ENCODE results near the gene PTDSS2. TPM values are rescaled to one million over a fixed set of nuclear protein-coding genes. Genes with fewer than 3 reads are reported as not detected.

The PTDSS2 gene
- total and polyA plus RNA-seq, 2 experiments from 2014 or later, result 22.7 to 145 TPM

DNA sequence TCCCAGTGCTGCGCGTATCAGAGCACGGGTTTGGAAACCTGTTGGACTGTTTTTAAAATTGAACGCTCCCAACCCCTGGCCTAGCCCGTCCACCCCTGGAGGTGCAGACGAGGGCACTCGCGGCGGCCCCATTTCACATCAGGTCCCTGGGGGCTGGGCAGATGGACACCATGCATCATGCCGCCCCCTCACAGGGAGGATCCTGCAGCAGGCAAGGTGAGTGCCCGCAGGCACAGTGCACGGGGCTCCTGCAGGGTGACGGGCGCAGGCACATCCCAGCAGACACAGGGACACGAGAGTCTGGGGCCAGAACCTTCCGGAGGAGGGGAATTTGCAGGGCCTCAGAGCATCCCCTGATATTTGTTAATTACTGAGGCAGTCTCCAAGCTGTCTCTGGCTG is 15.6 kb upstream of the PTDSS2 start:
- H3K4me2 ChIP-seq, result no peak overlapping the region
- DNase-seq (ENCODE audit: low spot score) (no peak), ATAC-seq (no peak)
- H3F3A ChIP-seq (replicated peaks; ENCODE audit: low read depth), result 0 out of 2 replicates have a peak, but pooled peaks cover under 1% of the 10 kb centered on the region
- H3K4me3 ChIP-seq, result no peak overlapping the region
- Mint-ChIP-seq H3K27me3 (ENCODE audit: insufficient read depth, low read depth, poor library complexity) (peaks cover 4% of the 10 kb centered on the region), H3K36me3 (ENCODE audit: low read depth) (peaks cover 8% of the 10 kb centered on the region), H3K27ac (no peak overlapping the region), H3K9me3 (peaks cover 11% of the 10 kb centered on the region), H3K4me3 (no peak overlapping the region), H3K4me1 (no peaks in the 10 kb centered on the region; the same call in 2 of the 3 replicates)
- H3K79me2 ChIP-seq (replicated peaks; ENCODE audit: insufficient read depth), result no peaks in the 10 kb centered on the region
- no peaks in the 10 kb centered on the region for H4K20me1 ChIP-seq (replicated peaks; ENCODE audit: insufficient read depth)
- H3K27ac ChIP-seq (ENCODE audit: low read depth), result no peak overlapping the region
- H3K9me2 ChIP-seq (ENCODE audit: insufficient read depth), result no peaks in the 10 kb centered on the region
- H3K27me3 ChIP-seq (ENCODE audit: insufficient read depth), result no peaks in the 10 kb centered on the region
- H3K4me1 ChIP-seq (ENCODE audit: insufficient read depth), result no peaks in the 10 kb centered on the region
- no peaks in the 10 kb centered on the region for H3K36me3 ChIP-seq (ENCODE audit: insufficient read depth)
- TF ChIP-seq ZNF114 (CRISPR knock-in tag; IDR thresholded peaks at IDR 0.05) (no peak), EZH2 (IDR thresholded peaks at IDR 0.05; ENCODE audit: low read depth, unreplicated experiment) (no peak), CREB1 (CRISPR knock-in tag; IDR thresholded peaks at IDR 0.05; ENCODE audit: low read depth) (no peak), EZH2phosphoT487 (IDR thresholded peaks at IDR 0.05; ENCODE audit: unreplicated experiment) (no peak), JUNB (IDR thresholded peaks at IDR 0.05; ENCODE audit: unreplicated experiment) (no peak), STAT1 (IDR thresholded peaks at IDR 0.05; ENCODE audit: unreplicated experiment) (no peak), NANOG (IDR thresholded peaks at IDR 0.05; ENCODE audit: borderline replicate concordance) (no peak), ETS1 (IDR thresholded peaks at IDR 0.05) (no peak), ZNF331 (CRISPR knock-in tag; IDR thresholded peaks at IDR 0.05; ENCODE audit: low read depth) (no peak), POLR2AphosphoS5 (IDR thresholded peaks at IDR 0.05; ENCODE audit: low read depth) (no peak), CTCF (conservative IDR thresholded peaks at IDR 0.05; ENCODE audit: low read depth in 2 of 2) (no peak)
- TF ChIP-seq, protein P1, sequence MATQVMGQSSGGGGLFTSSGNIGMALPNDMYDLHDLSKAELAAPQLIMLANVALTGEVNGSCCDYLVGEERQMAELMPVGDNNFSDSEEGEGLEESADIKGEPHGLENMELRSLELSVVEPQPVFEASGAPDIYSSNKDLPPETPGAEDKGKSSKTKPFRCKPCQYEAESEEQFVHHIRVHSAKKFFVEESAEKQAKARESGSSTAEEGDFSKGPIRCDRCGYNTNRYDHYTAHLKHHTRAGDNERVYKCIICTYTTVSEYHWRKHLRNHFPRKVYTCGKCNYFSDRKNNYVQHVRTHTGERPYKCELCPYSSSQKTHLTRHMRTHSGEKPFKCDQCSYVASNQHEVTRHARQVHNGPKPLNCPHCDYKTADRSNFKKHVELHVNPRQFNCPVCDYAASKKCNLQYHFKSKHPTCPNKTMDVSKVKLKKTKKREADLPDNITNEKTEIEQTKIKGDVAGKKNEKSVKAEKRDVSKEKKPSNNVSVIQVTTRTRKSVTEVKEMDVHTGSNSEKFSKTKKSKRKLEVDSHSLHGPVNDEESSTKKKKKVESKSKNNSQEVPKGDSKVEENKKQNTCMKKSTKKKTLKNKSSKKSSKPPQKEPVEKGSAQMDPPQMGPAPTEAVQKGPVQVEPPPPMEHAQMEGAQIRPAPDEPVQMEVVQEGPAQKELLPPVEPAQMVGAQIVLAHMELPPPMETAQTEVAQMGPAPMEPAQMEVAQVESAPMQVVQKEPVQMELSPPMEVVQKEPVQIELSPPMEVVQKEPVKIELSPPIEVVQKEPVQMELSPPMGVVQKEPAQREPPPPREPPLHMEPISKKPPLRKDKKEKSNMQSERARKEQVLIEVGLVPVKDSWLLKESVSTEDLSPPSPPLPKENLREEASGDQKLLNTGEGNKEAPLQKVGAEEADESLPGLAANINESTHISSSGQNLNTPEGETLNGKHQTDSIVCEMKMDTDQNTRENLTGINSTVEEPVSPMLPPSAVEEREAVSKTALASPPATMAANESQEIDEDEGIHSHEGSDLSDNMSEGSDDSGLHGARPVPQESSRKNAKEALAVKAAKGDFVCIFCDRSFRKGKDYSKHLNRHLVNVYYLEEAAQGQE (IDR thresholded peaks at IDR 0.05; ENCODE audit: unreplicated experiment), result no peak
- TF ChIP-seq, protein P2, sequence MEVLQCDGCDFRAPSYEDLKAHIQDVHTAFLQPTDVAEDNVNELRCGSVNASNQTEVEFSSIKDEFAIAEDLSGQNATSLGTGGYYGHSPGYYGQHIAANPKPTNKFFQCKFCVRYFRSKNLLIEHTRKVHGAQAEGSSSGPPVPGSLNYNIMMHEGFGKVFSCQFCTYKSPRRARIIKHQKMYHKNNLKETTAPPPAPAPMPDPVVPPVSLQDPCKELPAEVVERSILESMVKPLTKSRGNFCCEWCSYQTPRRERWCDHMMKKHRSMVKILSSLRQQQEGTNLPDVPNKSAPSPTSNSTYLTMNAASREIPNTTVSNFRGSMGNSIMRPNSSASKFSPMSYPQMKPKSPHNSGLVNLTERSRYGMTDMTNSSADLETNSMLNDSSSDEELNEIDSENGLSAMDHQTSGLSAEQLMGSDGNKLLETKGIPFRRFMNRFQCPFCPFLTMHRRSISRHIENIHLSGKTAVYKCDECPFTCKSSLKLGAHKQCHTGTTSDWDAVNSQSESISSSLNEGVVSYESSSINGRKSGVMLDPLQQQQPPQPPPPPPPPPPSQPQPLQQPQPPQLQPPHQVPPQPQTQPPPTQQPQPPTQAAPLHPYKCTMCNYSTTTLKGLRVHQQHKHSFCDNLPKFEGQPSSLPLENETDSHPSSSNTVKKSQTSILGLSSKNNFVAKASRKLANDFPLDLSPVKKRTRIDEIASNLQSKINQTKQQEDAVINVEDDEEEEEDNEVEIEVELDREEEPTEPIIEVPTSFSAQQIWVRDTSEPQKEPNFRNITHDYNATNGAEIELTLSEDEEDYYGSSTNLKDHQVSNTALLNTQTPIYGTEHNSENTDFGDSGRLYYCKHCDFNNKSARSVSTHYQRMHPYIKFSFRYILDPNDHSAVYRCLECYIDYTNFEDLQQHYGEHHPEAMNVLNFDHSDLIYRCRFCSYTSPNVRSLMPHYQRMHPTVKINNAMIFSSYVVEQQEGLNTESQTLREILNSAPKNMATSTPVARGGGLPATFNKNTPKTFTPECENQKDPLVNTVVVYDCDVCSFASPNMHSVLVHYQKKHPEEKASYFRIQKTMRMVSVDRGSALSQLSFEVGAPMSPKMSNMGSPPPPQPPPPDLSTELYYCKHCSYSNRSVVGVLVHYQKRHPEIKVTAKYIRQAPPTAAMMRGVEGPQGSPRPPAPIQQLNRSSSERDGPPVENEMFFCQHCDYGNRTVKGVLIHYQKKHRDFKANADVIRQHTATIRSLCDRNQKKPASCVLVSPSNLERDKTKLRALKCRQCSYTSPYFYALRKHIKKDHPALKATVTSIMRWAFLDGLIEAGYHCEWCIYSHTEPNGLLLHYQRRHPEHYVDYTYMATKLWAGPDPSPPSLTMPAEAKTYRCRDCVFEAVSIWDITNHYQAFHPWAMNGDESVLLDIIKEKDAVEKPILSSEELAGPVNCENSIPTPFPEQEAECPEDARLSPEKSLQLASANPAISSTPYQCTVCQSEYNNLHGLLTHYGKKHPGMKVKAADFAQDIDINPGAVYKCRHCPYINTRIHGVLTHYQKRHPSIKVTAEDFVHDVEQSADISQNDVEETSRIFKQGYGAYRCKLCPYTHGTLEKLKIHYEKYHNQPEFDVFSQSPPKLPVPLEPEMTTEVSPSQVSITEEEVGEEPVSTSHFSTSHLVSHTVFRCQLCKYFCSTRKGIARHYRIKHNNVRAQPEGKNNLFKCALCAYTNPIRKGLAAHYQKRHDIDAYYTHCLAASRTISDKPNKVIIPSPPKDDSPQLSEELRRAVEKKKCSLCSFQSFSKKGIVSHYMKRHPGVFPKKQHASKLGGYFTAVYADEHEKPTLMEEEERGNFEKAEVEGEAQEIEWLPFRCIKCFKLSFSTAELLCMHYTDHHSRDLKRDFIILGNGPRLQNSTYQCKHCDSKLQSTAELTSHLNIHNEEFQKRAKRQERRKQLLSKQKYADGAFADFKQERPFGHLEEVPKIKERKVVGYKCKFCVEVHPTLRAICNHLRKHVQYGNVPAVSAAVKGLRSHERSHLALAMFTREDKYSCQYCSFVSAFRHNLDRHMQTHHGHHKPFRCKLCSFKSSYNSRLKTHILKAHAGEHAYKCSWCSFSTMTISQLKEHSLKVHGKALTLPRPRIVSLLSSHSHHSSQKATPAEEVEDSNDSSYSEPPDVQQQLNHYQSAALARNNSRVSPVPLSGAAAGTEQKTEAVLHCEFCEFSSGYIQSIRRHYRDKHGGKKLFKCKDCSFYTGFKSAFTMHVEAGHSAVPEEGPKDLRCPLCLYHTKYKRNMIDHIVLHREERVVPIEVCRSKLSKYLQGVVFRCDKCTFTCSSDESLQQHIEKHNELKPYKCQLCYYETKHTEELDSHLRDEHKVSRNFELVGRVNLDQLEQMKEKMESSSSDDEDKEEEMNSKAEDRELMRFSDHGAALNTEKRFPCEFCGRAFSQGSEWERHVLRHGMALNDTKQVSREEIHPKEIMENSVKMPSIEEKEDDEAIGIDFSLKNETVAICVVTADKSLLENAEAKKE (CRISPR knock-in tag; IDR thresholded peaks at IDR 0.05), result no peak
- no peak overlapping the region for H2AFZ ChIP-seq

Measured in GM23338 (cell line).